Panc1 (cell line): ENCODE results near the gene ZP1. TPM values are rescaled to one million over a fixed set of nuclear protein-coding genes. Genes with fewer than 3 reads are reported as not detected.

Experiments used
- ATAC-seq: fragments of 200-7000 bp; cut with Tn5 transposase; 2 replicates; pipeline ENCODE4 v1.9.1; 2020; ENCODE audit warnings: mild to moderate bottlenecking, moderate library complexity
- BruUV-seq: library from RNA; stranded (reverse); fragments of 400-500 nt; replicated peaks from 2 replicates; lab custom pipeline; 2021; lab: Mats Ljungman, UMichigan
- CTCF ChIA-PET: fragments of 300-600 bp; sonication (Branson Sonifier 250); formaldehyde crosslinking; loops from one replicate; lab custom pipeline; 2022; ENCODE audit warnings: antibody characterized with exemption; lab: Charles Lee
- POLR2A ChIA-PET: fragments of 300-600 bp; sonication (Branson Sonifier 250); formaldehyde crosslinking; loops from one replicate; lab custom pipeline; 2022; ENCODE audit warnings: antibody characterized with exemption; lab: Charles Lee
- DNase-seq: peaks from one replicate; pipeline ENCODE4 v3.0.0-alpha.2; 2010; ENCODE audit warnings: low read depth, low spot score
- H3K27ac ChIP-seq: 2 replicates; pipeline ENCODE4 v1.5.1; 2011; ENCODE audit warnings: mild to moderate bottlenecking, low read length, inconsistent platforms
- H3K27me3 ChIP-seq: fragments of 200-500 bp; sonication (Bioruptor generic); 2 replicates; pipeline ENCODE4 v1.6.0; 2014; ENCODE audit warnings: low read length, inconsistent platforms; ENCODE audit not compliant: control insufficient read depth, insufficient read depth
- H3K36me3 ChIP-seq: fragments of 200-500 bp; sonication (Bioruptor generic); 2 replicates; pipeline ENCODE4 v1.5.1; 2014; ENCODE audit warnings: inconsistent platforms, mild to moderate bottlenecking, low read length, moderate library complexity; ENCODE audit not compliant: control insufficient read depth, insufficient read depth
- H3K4me1 ChIP-seq: 2 replicates; pipeline ENCODE4 v1.5.1; 2011; ENCODE audit warnings: inconsistent platforms, mild to moderate bottlenecking, low read length, moderate library complexity; ENCODE audit not compliant: control insufficient read depth, insufficient read depth
- H3K4me3 ChIP-seq, 2 experiments: 2 replicates each; pipeline ENCODE4 v1.5.1; 2011 to 2012; ENCODE audit warnings: low read depth in 2 of 2, low read length in 2 of 2, mild to moderate bottlenecking in 2 of 2, inconsistent platforms in 1 of 2, moderate library complexity in 1 of 2
- H3K9me3 ChIP-seq: fragments of 200-500 bp; sonication (Bioruptor generic); 2 replicates; pipeline ENCODE4 v1.5.1; 2014; ENCODE audit warnings: low read depth, mild to moderate bottlenecking, inconsistent platforms, low read length, moderate library complexity; ENCODE audit not compliant: control insufficient read depth, insufficient read depth
- CTCF ChIP-seq: fragments of 450-650 bp; IDR thresholded peaks from 2 replicates; pipeline ENCODE4 v1.5.1; 2017; ENCODE audit warnings: mild to moderate bottlenecking
- POLR2AphosphoS5 ChIP-seq: IDR thresholded peaks from 2 replicates; pipeline ENCODE4 v1.6.1; 2012; ENCODE audit warnings: mild to moderate bottlenecking, low read depth, low read length, moderate library complexity
- SIN3A ChIP-seq: IDR thresholded peaks from 2 replicates; pipeline ENCODE4 v1.6.1; 2012; ENCODE audit warnings: low read depth, mild to moderate bottlenecking, low read length, moderate library complexity, borderline replicate concordance; ENCODE audit not compliant: insufficient read depth
- TCF7L2 ChIP-seq: IDR thresholded peaks from 2 replicates; pipeline ENCODE4 v1.6.1; 2011; ENCODE audit warnings: mild to moderate bottlenecking, low read depth, low read length, inconsistent platforms
- in situ Hi-C: cut with HindIII; loops from 2 replicates; pipeline ENCODE4 v1.10.0; 2016; ENCODE audit warnings: low sequenced_read_pairs, low pct_unique_long_range_greater_than_20kb
- intact Hi-C: fragments of 100-400 bp; cut with micrococcal nuclease; formaldehyde crosslinking; loops from one replicate; pipeline ENCODE4 v1.10.0; 2022; ENCODE audit not compliant: unreplicated experiment
- total RNA-seq: library from RNA; stranded (reverse); gene quantifications from one replicate; pipeline ENCODE4 v1.2.1, GENCODE V29; 2021; ENCODE audit not compliant: unreplicated experiment
- TF ChIP-seq, protein P1 (sequence below), 2 experiments: IDR thresholded peaks; 2 replicates each; pipeline ENCODE4 v1.6.1; 2011 to 2012; ENCODE audit warnings: low read depth in 2 of 2, control low read depth in 1 of 2, low read length in 1 of 2, mild to moderate bottlenecking in 1 of 2, moderate library complexity in 1 of 2; ENCODE audit not compliant: insufficient read depth in 1 of 2

Gene ZP1
- total RNA-seq, 1 experiment from 2014 or later, result not detected

DNA sequence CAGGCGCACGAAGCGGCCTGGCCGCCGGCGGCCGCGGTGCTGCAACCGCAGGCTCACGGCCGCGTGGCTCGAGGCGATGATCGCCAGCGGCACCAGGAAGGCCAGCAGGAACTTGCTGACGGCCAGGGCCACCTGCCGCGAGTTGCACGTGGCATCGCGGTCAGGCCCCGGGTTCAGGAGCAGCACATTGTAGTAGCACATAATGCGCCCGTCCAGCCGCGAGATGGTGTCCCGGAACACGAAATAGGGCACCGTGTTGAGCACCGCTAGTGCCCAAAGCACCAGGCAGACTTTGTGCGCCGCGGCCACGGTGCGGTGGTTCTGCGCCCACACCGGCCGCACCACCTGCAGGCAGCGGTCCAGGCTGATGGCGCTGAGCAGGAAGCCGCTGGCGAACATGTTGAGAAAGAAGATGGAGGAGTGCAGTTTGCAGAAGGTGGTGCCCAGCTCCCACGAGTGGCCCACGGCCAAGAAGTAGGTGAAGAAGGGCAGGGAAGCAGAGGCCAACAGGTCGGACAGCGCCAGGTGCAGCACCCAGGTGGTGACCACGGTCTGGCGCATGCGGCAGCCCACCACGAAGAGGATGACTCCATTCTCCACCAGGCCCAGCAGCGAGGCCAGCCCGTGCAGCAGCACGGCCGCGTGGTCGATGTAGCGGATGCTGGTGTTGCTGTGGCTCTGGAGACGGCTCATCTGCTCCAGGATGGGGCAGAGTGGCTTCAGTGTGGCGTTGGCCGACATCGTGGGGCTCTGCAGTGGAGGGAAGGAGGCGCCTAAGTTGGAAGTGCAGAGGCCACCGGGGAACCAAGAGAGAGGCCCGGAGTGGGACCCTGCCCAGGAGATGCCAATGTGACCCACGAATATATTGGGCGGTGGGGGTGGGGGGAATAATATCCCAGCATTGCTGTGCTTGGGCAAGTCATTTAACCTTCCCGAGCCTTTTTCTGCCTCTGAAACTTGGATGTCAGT lies 14.1 kb upstream of the ZP1 start:
- ChIA-PET CTCF (no interaction called here), POLR2A (no interaction called here)
- H3K36me3 ChIP-seq, result peaks cover 2% of the 10 kb centered on the region; the same call in 1 of the 2 replicates
- TF ChIP-seq, protein P1, sequence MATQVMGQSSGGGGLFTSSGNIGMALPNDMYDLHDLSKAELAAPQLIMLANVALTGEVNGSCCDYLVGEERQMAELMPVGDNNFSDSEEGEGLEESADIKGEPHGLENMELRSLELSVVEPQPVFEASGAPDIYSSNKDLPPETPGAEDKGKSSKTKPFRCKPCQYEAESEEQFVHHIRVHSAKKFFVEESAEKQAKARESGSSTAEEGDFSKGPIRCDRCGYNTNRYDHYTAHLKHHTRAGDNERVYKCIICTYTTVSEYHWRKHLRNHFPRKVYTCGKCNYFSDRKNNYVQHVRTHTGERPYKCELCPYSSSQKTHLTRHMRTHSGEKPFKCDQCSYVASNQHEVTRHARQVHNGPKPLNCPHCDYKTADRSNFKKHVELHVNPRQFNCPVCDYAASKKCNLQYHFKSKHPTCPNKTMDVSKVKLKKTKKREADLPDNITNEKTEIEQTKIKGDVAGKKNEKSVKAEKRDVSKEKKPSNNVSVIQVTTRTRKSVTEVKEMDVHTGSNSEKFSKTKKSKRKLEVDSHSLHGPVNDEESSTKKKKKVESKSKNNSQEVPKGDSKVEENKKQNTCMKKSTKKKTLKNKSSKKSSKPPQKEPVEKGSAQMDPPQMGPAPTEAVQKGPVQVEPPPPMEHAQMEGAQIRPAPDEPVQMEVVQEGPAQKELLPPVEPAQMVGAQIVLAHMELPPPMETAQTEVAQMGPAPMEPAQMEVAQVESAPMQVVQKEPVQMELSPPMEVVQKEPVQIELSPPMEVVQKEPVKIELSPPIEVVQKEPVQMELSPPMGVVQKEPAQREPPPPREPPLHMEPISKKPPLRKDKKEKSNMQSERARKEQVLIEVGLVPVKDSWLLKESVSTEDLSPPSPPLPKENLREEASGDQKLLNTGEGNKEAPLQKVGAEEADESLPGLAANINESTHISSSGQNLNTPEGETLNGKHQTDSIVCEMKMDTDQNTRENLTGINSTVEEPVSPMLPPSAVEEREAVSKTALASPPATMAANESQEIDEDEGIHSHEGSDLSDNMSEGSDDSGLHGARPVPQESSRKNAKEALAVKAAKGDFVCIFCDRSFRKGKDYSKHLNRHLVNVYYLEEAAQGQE (IDR thresholded peaks at IDR 0.05; ENCODE audit: insufficient read depth in 1 of 2, low read depth in 2 of 2, low read length in 1 of 2), result no peak
- no peak for TF ChIP-seq CTCF
- TF ChIP-seq TCF7L2, result no peak
- no peak for TF ChIP-seq SIN3A
- TF ChIP-seq POLR2AphosphoS5, result no peak
- no peaks in the 10 kb centered on the region for H3K4me1 ChIP-seq
- H3K9me3 ChIP-seq, result no peaks in the 10 kb centered on the region
- no TSS peak for BruUV-seq
- intact Hi-C loops (no loop called here), in situ Hi-C loops (no loop called here)
- DNase-seq (no peak), ATAC-seq (no peak)
- H3K4me3 ChIP-seq, result no peak overlapping the region
- no peak overlapping the region for H3K27ac ChIP-seq
- H3K27me3 ChIP-seq, result no peaks in the 10 kb centered on the region

GRCh38 chr11:60854140-60854846 lies 13.0 kb upstream of the ZP1 start:
- peaks cover 2% of the 10 kb centered on the region; the same call in 1 of the 2 replicates for H3K36me3 ChIP-seq
- no peaks in the 10 kb centered on the region for H3K4me1 ChIP-seq
- ChIA-PET CTCF (interaction anchor here (0.9 kb wide), 1 partner anchor 23 kb away, joined by 3 read pairs; no protein-coding TSS in a partner anchor), POLR2A (no interaction called here)
- DNase-seq (no peak), ATAC-seq (no peak)
- no peak for TF ChIP-seq POLR2AphosphoS5
- BruUV-seq, result no TSS peak
- no peak overlapping the region for H3K4me3 ChIP-seq
- no peak overlapping the region for H3K27ac ChIP-seq
- intact Hi-C loops, result no loop called here
- no peaks in the 10 kb centered on the region for H3K27me3 ChIP-seq
- no peaks in the 10 kb centered on the region for H3K9me3 ChIP-seq
- in situ Hi-C loops, result no loop called here
